ENCODE measurements around the gene MYH7.

The MYH7 gene

GRCh38 chr14:23447361-23448350, 12.2 kb upstream of the MYH7 start:
- DNase-seq = no peak

- no peak for DNase-seq
Measured at GRCh38 chr14:23446291-23446851, 10.9 kb upstream of the MYH7 start.

- no peak for DNase-seq
Measured at GRCh38 chr14:23445773-23446172, 10.3 kb upstream of the MYH7 start.

- DNase-seq = no peak
Measured at GRCh38 chr14:23444314-23444713, 8.9 kb upstream of the MYH7 start.

GRCh38 chr14:23443881-23444280, 8.4 kb upstream of the MYH7 start:
- DNase-seq = no peak

GRCh38 chr14:23443411-23443812, 8.0 kb upstream of the MYH7 start:
- DNase-seq = no peak

GRCh38 chr14:23442721-23443356, 7.4 kb upstream of the MYH7 start:
- DNase-seq = no peak

GRCh38 chr14:23441076-23441475, 5.6 kb upstream of the MYH7 start:
- no peak for DNase-seq

- no peak for DNase-seq
Measured at GRCh38 chr14:23439107-23439835, 3.8 kb upstream of the MYH7 start.

- no peak for DNase-seq
Measured at GRCh38 chr14:23438101-23438971, 2.9 kb upstream of the MYH7 start.

- no peak for DNase-seq
Measured at GRCh38 chr14:23437133-23438100, 2.0 kb upstream of the MYH7 start.

GRCh38 chr14:23436327-23437132, 1.1 kb upstream of the MYH7 start:
- DNase-seq = no peak

GRCh38 chr14:23434488-23435222, 805 bp downstream of the MYH7 start:
- no peak for DNase-seq

GRCh38 chr14:23433457-23433856, 2.0 kb downstream of the MYH7 start:
- DNase-seq = no peak

GRCh38 chr14:23432946-23433345, 2.5 kb downstream of the MYH7 start:
- DNase-seq = no peak

GRCh38 chr14:23432102-23432925, 3.1 kb downstream of the MYH7 start:
- DNase-seq = no peak

- no peak for DNase-seq
Measured at GRCh38 chr14:23431486-23431885, 4.0 kb downstream of the MYH7 start.

- DNase-seq = no peak
Measured at GRCh38 chr14:23430723-23431085, 4.8 kb downstream of the MYH7 start.

Data from activated CD8-positive, alpha-beta memory T cell treated with anti-CD3 and anti-CD28 coated beads, Interleukin-2, amount 50 U/mL, for 4 hours (primary cell).